Measurements from ENCODE around the gene CAMK2G.
A peak's percentile ranks its signal among the peaks of the same experiment; 100 is the strongest.

The CAMK2G gene

DNA sequence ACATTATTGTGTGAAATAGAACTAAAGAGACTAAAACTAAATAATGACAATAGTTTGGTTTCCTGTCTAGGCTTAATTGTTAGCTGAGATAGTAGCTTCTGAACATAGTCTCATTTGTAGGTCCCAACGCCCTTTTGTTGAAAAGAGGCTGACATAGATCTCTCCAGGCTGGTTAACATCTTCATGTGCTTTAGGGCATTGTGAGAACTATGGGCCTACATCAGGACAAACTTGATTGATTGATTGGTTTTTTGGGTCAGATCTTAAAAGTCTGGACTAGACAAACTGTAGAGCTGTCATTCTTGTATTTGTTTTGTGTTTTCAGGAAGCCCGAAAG, 91.6 kb downstream of the CAMK2G start:
- Histone ChIP-seq H3K4me1 (ENCODE audit: control insufficient read depth, insufficient read depth, low read length) (peaks cover 44% of the 10 kb centered on the region), H3K27me3 (replicated peaks; ENCODE audit: control insufficient read depth, insufficient read depth, low read length) (no peaks in the 10 kb centered on the region), H3K36me3 (ENCODE audit: control insufficient read depth, insufficient read depth, low read length, severe bottlenecking) (peaks cover 9% of the 10 kb centered on the region), H3K9ac (ENCODE audit: low read length) (peak overlapping the region; percentile 96), H3K4me3 (ENCODE audit: low read length) (peak overlapping the region; percentile 97), H3K9me3 (ENCODE audit: control insufficient read depth, low read length) (no peaks in the 10 kb centered on the region)
- DNase-seq (ENCODE audit: low read depth), result no peak

GRCh38 chr10:73781879-73782748, 92.2 kb downstream of the CAMK2G start, which contains the start of gene CHCHD1:
TSS of gene CHCHD1 (plus strand) at chr10:73782048. CDS start at chr10:73782076, 28 bp downstream.
- Histone ChIP-seq H3K36me3 (ENCODE audit: control insufficient read depth, insufficient read depth, low read length, severe bottlenecking) (peaks cover 9% of the 10 kb centered on the region), H3K9ac (ENCODE audit: low read length) (peak within 1 kb of the TSS; percentile 96), H3K9me3 (ENCODE audit: control insufficient read depth, low read length) (no peaks in the 10 kb centered on the region), H3K4me1 (ENCODE audit: control insufficient read depth, insufficient read depth, low read length) (peaks cover 39% of the 10 kb centered on the region), H3K4me3 (ENCODE audit: low read length) (peak within 1 kb of the TSS; percentile 97), H3K27me3 (replicated peaks; ENCODE audit: control insufficient read depth, insufficient read depth, low read length) (no peaks in the 10 kb centered on the region)
- DNase-seq (ENCODE audit: low read depth), result peak; percentile 96

GRCh38 chr10:73781548-73781878, 92.8 kb downstream of the CAMK2G start:
- Histone ChIP-seq H3K9me3 (ENCODE audit: control insufficient read depth, low read length) (no peaks in the 10 kb centered on the region), H3K36me3 (ENCODE audit: control insufficient read depth, insufficient read depth, low read length, severe bottlenecking) (peaks cover 11% of the 10 kb centered on the region), H3K4me3 (ENCODE audit: low read length) (peak overlapping the region; percentile 97), H3K4me1 (ENCODE audit: control insufficient read depth, insufficient read depth, low read length) (peaks cover 35% of the 10 kb centered on the region), H3K9ac (ENCODE audit: low read length) (peak overlapping the region; percentile 96), H3K27me3 (replicated peaks; ENCODE audit: control insufficient read depth, insufficient read depth, low read length) (no peaks in the 10 kb centered on the region)
- DNase-seq (ENCODE audit: low read depth), result no peak

DNA sequence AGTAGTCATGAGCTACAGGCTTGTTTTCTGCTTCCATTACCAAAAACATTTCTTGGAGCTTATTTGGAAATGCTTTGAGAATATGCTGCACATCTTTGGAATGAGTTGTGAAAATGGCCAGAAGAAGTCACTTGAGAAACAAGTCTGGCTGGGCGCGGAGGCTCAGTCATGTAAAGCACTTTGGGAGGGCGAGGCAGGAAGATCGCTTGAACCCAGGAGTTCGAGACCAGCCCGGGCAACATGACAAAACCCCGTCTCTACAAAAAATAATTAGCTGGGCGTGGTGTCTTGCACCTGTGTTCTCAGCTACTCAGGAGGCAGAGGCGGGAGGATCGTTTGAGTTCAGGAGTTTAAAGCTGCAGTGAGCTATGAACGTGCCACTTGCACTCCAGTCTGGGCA, 93.4 kb downstream of the CAMK2G start:
- Histone ChIP-seq H3K4me1 (ENCODE audit: control insufficient read depth, insufficient read depth, low read length) (peaks cover 34% of the 10 kb centered on the region), H3K9ac (ENCODE audit: low read length) (peak overlapping the region; percentile 96), H3K36me3 (ENCODE audit: control insufficient read depth, insufficient read depth, low read length, severe bottlenecking) (peaks cover 11% of the 10 kb centered on the region), H3K9me3 (ENCODE audit: control insufficient read depth, low read length) (no peaks in the 10 kb centered on the region), H3K27me3 (replicated peaks; ENCODE audit: control insufficient read depth, insufficient read depth, low read length) (no peaks in the 10 kb centered on the region), H3K4me3 (ENCODE audit: low read length) (peak overlapping the region; percentile 97)
- peak; percentile 22 for DNase-seq (ENCODE audit: low read depth)

DNA sequence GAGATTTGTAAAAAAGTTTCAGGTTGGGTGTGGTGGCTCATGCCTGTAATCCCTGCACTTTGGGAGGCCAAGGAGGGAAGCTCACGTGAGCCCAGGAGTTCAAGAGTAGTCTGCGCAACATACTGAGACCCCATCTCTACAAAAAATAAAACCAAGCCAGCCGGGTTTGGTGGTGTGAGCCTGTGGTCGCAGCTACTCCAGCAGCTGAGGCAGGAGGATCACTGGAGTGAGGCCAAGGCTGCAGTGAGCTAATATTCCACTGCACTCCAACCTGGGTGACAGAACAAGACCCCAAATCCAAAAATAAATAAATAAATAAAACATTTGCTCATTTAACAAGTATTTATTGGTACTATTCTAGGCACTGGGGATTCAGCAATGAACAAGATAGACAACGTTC, 94.1 kb downstream of the CAMK2G start:
- H3K4me3 ChIP-seq (ENCODE audit: low read length), result peak overlapping the region; percentile 97

GRCh38 chr10:73779539-73780197, 94.7 kb downstream of the CAMK2G start:
- Histone ChIP-seq H3K4me1 (ENCODE audit: control insufficient read depth, insufficient read depth, low read length) (peaks cover 43% of the 10 kb centered on the region), H3K27me3 (replicated peaks; ENCODE audit: control insufficient read depth, insufficient read depth, low read length) (no peaks in the 10 kb centered on the region), H3K4me3 (ENCODE audit: low read length) (no peak overlapping the region), H3K9me3 (ENCODE audit: control insufficient read depth, low read length) (no peaks in the 10 kb centered on the region), H3K36me3 (ENCODE audit: control insufficient read depth, insufficient read depth, low read length, severe bottlenecking) (peaks cover 16% of the 10 kb centered on the region), H3K9ac (ENCODE audit: low read length) (no peak overlapping the region)
- no peak for DNase-seq (ENCODE audit: low read depth)

More for the DNA sequence above, 94.1 kb downstream of the CAMK2G start:
- Histone ChIP-seq H3K4me1 (ENCODE audit: control insufficient read depth, insufficient read depth, low read length) (peaks cover 40% of the 10 kb centered on the region), H3K36me3 (ENCODE audit: control insufficient read depth, insufficient read depth, low read length, severe bottlenecking) (peaks cover 16% of the 10 kb centered on the region), H3K9me3 (ENCODE audit: control insufficient read depth, low read length) (no peaks in the 10 kb centered on the region), H3K27me3 (replicated peaks; ENCODE audit: control insufficient read depth, insufficient read depth, low read length) (no peaks in the 10 kb centered on the region), H3K9ac (ENCODE audit: low read length) (peak overlapping the region; percentile 96)
- DNase-seq (ENCODE audit: low read depth), result no peak

GRCh38 chr10:73779018-73779417, 95.3 kb downstream of the CAMK2G start:
- DNase-seq (ENCODE audit: low read depth), result no peak
- Histone ChIP-seq H3K9ac (ENCODE audit: low read length) (no peak overlapping the region), H3K4me1 (ENCODE audit: control insufficient read depth, insufficient read depth, low read length) (peaks cover 48% of the 10 kb centered on the region), H3K4me3 (ENCODE audit: low read length) (no peak overlapping the region), H3K36me3 (ENCODE audit: control insufficient read depth, insufficient read depth, low read length, severe bottlenecking) (peaks cover 16% of the 10 kb centered on the region), H3K27me3 (replicated peaks; ENCODE audit: control insufficient read depth, insufficient read depth, low read length) (no peaks in the 10 kb centered on the region), H3K9me3 (ENCODE audit: control insufficient read depth, low read length) (no peaks in the 10 kb centered on the region)

DNA sequence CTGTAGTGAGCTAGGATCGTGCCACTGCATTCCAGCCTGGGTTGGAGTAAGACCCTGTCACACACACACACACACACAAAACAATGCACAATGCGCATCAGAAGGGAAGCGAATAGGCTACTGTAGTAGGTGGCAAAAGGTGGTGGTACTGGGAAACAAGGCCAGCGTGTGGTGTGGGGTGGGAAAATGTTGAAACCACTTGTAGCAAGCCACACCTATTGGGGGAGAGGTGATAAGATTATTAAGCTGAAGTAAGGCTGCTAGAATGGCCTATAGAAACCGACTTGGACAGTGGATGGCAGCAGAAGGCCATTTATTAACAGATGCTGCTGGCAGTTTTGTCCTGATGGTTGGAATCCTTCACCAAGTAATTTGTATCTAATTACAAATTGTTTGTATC, 99.7 kb downstream of the CAMK2G start:
- peak; percentile 41 for DNase-seq (ENCODE audit: low read depth)

GRCh38 chr10:73773152-73773879, 101.0 kb downstream of the CAMK2G start:
- Histone ChIP-seq H3K9ac (ENCODE audit: low read length) (peak overlapping the region; percentile 91), H3K4me1 (ENCODE audit: control insufficient read depth, insufficient read depth, low read length) (peaks cover 43% of the 10 kb centered on the region), H3K9me3 (ENCODE audit: control insufficient read depth, low read length) (no peaks in the 10 kb centered on the region), H3K36me3 (ENCODE audit: control insufficient read depth, insufficient read depth, low read length, severe bottlenecking) (peaks cover 38% of the 10 kb centered on the region), H3K4me3 (ENCODE audit: low read length) (peak overlapping the region; percentile 83), H3K27me3 (replicated peaks; ENCODE audit: control insufficient read depth, insufficient read depth, low read length) (no peaks in the 10 kb centered on the region)
- DNase-seq (ENCODE audit: low read depth), result peak; percentile 48

More for the DNA sequence above, 99.7 kb downstream of the CAMK2G start:
- Histone ChIP-seq H3K36me3 (ENCODE audit: control insufficient read depth, insufficient read depth, low read length, severe bottlenecking) (peaks cover 28% of the 10 kb centered on the region), H3K4me3 (ENCODE audit: low read length) (peak overlapping the region; percentile 63), H3K9ac (ENCODE audit: low read length) (peak overlapping the region; percentile 10), H3K9me3 (ENCODE audit: control insufficient read depth, low read length) (no peaks in the 10 kb centered on the region), H3K4me1 (ENCODE audit: control insufficient read depth, insufficient read depth, low read length) (peaks cover 46% of the 10 kb centered on the region), H3K27me3 (replicated peaks; ENCODE audit: control insufficient read depth, insufficient read depth, low read length) (no peaks in the 10 kb centered on the region)

DNA sequence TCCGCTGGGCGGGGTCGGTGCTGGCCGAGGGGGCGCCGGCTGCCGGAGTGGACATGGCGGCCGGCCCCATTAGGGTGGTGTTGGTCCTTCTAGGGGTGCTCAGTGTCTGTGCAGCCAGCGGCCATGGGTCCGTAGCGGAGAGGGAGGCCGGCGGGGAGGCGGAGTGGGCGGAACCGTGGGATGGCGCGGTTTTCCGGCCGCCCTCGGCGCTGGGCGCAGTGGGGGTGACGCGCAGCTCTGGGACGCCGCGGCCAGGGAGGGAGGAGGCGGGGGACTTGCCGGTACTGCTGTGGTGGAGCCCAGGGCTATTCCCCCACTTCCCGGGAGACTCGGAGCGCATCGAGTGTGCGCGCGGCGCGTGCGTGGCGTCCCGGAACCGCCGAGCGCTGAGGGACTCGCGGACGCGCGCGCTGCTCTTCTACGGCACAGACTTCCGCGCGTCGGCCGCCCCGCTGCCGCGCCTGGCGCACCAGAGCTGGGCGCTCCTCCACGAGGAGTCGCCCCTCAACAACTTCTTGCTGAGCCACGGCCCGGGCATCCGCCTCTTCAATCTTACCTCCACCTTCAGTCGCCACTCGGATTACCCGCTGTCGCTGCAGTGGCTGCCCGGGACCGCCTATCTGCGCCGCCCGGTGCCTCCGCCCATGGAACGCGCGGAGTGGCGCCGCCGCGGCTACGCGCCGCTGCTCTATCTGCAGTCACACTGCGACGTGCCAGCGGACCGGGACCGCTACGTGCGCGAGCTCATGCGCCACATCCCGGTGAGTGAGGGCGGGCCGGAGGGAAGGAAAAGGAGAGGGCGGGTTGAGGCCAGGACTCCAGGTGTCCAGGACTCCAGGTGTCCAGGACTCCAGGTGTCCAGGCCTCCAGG, 101.8 kb downstream of the CAMK2G start:
- DNase-seq (ENCODE audit: low read depth), result peak; percentile 88
- no peaks in the 10 kb centered on the region for H3K27me3 ChIP-seq (replicated peaks; ENCODE audit: control insufficient read depth, insufficient read depth, low read length)
- peak overlapping the region; percentile 91 for H3K9ac ChIP-seq (ENCODE audit: low read length)
- no peaks in the 10 kb centered on the region for H3K9me3 ChIP-seq (ENCODE audit: control insufficient read depth, low read length)
- peaks cover 45% of the 10 kb centered on the region for H3K36me3 ChIP-seq (ENCODE audit: control insufficient read depth, insufficient read depth, low read length, severe bottlenecking)
- peaks cover 39% of the 10 kb centered on the region for H3K4me1 ChIP-seq (ENCODE audit: control insufficient read depth, insufficient read depth, low read length)
- peak overlapping the region; percentile 83 for H3K4me3 ChIP-seq (ENCODE audit: low read length)

All from adipocyte (in vitro differentiated cells).